Smooth muscle cell (in vitro differentiated cells): Measurements from ENCODE around the gene PITPNC1. TPM values are rescaled to one million over a fixed set of nuclear protein-coding genes. Genes with fewer than 3 reads are reported as not detected.

Source experiments
- DNase-seq: peaks from one replicate; lab custom pipeline; 2025; ENCODE audit not compliant: unreplicated experiment; lab: John Stamatoyannopoulos, UW
- H2AFZ ChIP-seq: fragments of 200-600 bp; sonication (generic); 2 replicates; pipeline ENCODE4 v1.6.0; 2016; ENCODE audit warnings: antibody characterized with exemption, low read depth, mild to moderate bottlenecking
- H3F3A ChIP-seq: fragments of 200-600 bp; sonication (generic); 2 replicates; pipeline ENCODE4 v1.6.0; 2017; ENCODE audit warnings: antibody characterized with exemption, low read depth
- H3K27ac ChIP-seq: fragments of 200-600 bp; sonication (generic); 2 replicates; pipeline ENCODE4 v1.5.1; 2016; ENCODE audit warnings: low read depth, mild to moderate bottlenecking
- H3K27me3 ChIP-seq: fragments of 200-600 bp; sonication (generic); 2 replicates; pipeline ENCODE4 v1.6.1; 2016; ENCODE audit warnings: low read depth, mild to moderate bottlenecking
- H3K36me3 ChIP-seq: fragments of 200-600 bp; sonication (generic); 2 replicates; pipeline ENCODE4 v1.5.1; 2016; ENCODE audit warnings: low read depth
- H3K4me1 ChIP-seq: fragments of 200-600 bp; sonication (generic); 2 replicates; pipeline ENCODE4 v1.5.1; 2016; ENCODE audit warnings: low read depth
- H3K4me2 ChIP-seq: fragments of 200-600 bp; sonication (generic); 2 replicates; pipeline ENCODE4 v1.6.0; 2016; ENCODE audit warnings: mild to moderate bottlenecking
- H3K4me3 ChIP-seq: fragments of 200-600 bp; sonication (generic); 2 replicates; pipeline ENCODE4 v1.5.1; 2016; ENCODE audit warnings: mild to moderate bottlenecking
- H3K79me2 ChIP-seq: fragments of 200-600 bp; sonication (generic); 2 replicates; pipeline ENCODE4 v1.6.0; 2016; ENCODE audit warnings: low read depth, mild to moderate bottlenecking
- H3K9ac ChIP-seq: fragments of 200-600 bp; sonication (generic); 2 replicates; pipeline ENCODE4 v1.6.0; 2016; ENCODE audit warnings: low read depth
- H3K9me3 ChIP-seq: fragments of 200-600 bp; sonication (generic); replicated peaks from 2 replicates; pipeline ENCODE4 v1.5.1; 2016; ENCODE audit warnings: low read depth
- H4K20me1 ChIP-seq: fragments of 200-600 bp; sonication (generic); 2 replicates; pipeline ENCODE4 v1.6.0; 2016; ENCODE audit warnings: low read depth
- CTCF ChIP-seq: fragments of 200-600 bp; sonication (generic); IDR thresholded peaks from 2 replicates; pipeline ENCODE4 v1.5.1; 2017; ENCODE audit warnings: borderline replicate concordance, mild to moderate bottlenecking, antibody characterized with exemption; ENCODE audit not compliant: insufficient read depth, poor library complexity, severe bottlenecking
- whole genome bisulfite sequencing: methylation state at CpG from one replicate; pipeline ENCODE4 v1.1.7; 2016; ENCODE audit warnings: low lambda C conversion rate; 5-methylcytosine and 5-hydroxymethylcytosine counted together
- polyA plus RNA-seq: library from polyadenylated mRNA; unstranded; fragments of >200 nt; fragmentation: Nextera tagmentation; extraction: Ambion mirVana; gene quantifications from 2 replicates; pipeline ENCODE4 v1.2.1, GENCODE V29; 2016
- total RNA-seq: library from RNA; depleted of rRNA; stranded (reverse); fragments of >200 nt; gene quantifications from 2 replicates; pipeline ENCODE4 v1.2.3, GENCODE V29; 2014

Gene PITPNC1
- total and polyA plus RNA-seq, 2 experiments from 2014 or later: 9.6 to 12.5 TPM

DNA sequence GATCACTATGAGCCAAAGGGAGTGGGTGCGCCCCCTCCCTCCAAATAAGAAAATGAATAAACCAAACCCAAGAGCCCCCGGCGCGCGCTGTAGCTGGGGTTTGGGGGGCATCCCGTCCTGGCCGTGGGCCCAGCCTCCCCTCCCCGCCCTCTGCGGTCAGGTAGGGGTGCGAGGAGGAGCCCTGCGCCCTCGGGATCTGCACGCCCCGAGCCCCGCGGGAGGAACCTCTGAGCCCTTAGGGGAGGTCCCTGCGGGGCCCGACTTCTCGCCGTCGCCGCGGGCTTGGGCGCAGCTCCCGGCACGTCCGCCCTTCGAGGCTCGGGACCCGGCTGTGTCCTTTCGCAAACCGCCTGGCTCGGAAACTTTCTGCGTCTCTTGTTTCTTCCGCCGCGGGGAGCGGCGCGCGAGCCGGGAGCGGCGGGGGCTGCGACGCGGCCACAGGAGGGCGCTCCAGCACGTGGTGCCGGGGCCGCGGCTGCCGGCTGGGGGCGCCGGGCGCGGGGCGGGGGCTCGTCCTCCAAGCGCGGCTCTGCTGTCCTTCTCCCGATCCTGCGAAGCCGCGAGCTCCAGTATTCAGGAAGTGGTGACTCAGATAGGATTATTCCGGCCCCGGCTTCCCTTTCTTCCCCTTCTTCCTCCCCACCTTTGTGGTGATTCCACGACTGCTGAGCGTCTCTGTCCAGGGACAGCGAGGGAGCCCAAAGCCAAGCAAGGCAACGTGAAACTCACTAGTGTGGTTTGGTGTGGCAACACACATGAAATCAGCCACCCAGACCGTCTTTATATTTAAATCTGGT lies 1.6 kb downstream of the PITPNC1 start:
- Histone ChIP-seq H2AFZ (peak overlapping the region; percentile 93), H3K9me3 (no peaks in the 10 kb centered on the region), H3K36me3 (no peaks in the 10 kb centered on the region), H3K79me2 (peaks cover 11% of the 10 kb centered on the region), H3K4me2 (peak overlapping the region; percentile 94), H3K9ac (peak overlapping the region; percentile 69), H3K27ac (peak overlapping the region; percentile 44), H3K27me3 (no peaks in the 10 kb centered on the region), H4K20me1 (no peaks in the 10 kb centered on the region), H3K4me3 (peak overlapping the region; percentile 71), H3F3A (peaks cover 7% of the 10 kb centered on the region), H3K4me1 (peaks cover 7% of the 10 kb centered on the region)
- WGBS: 1% methylated on average over 61 of the region's 72 CpGs
- peak; percentile 55 for DNase-seq
- peak; percentile 64 for TF ChIP-seq CTCF

- Histone ChIP-seq H3K9ac (peak overlapping the region; percentile 25), H3K4me1 (peaks cover 7% of the 10 kb centered on the region), H3K36me3 (no peaks in the 10 kb centered on the region), H3K9me3 (no peaks in the 10 kb centered on the region), H3K79me2 (peaks cover 16% of the 10 kb centered on the region), H2AFZ (peak overlapping the region; percentile 23), H3K27ac (peak overlapping the region; percentile 44), H3K27me3 (no peaks in the 10 kb centered on the region), H3K4me3 (peak overlapping the region; percentile 71), H3K4me2 (peak overlapping the region; percentile 94), H3F3A (peaks cover 7% of the 10 kb centered on the region), H4K20me1 (no peaks in the 10 kb centered on the region)
- no peak for DNase-seq
- TF ChIP-seq CTCF: no peak
- 74% methylated on average over 8 of the region's 8 CpGs for WGBS
Measured at GRCh38 chr17:67379251-67379630, 2.2 kb downstream of the PITPNC1 start.

- Histone ChIP-seq H3F3A (no peaks in the 10 kb centered on the region), H3K27ac (no peak overlapping the region), H3K79me2 (peaks cover 36% of the 10 kb centered on the region), H4K20me1 (no peaks in the 10 kb centered on the region), H3K27me3 (no peaks in the 10 kb centered on the region), H3K9me3 (no peaks in the 10 kb centered on the region), H2AFZ (no peak overlapping the region), H3K36me3 (no peaks in the 10 kb centered on the region), H3K4me2 (no peak overlapping the region), H3K9ac (no peak overlapping the region), H3K4me1 (no peaks in the 10 kb centered on the region), H3K4me3 (no peak overlapping the region)
- no peak for DNase-seq
- WGBS: 43% methylated on average over 1 of the region's 1 CpG
- no peak for TF ChIP-seq CTCF
Measured at GRCh38 chr17:67381929-67382257, 4.8 kb downstream of the PITPNC1 start.
